Epithelial cell of prostate (primary cell): ENCODE data around the gene PEAK3.

ENCODE experiments used
- DNase-seq: peaks from one replicate; pipeline ENCODE4 v3.0.0-alpha.2; 2011; ENCODE audit warnings: low read depth, low spot score
- H3K27ac ChIP-seq: fragments of 450-650 bp; 2 replicates; pipeline ENCODE4 v1.5.1; 2017; ENCODE audit warnings: mild to moderate bottlenecking

Gene PEAK3

DNA sequence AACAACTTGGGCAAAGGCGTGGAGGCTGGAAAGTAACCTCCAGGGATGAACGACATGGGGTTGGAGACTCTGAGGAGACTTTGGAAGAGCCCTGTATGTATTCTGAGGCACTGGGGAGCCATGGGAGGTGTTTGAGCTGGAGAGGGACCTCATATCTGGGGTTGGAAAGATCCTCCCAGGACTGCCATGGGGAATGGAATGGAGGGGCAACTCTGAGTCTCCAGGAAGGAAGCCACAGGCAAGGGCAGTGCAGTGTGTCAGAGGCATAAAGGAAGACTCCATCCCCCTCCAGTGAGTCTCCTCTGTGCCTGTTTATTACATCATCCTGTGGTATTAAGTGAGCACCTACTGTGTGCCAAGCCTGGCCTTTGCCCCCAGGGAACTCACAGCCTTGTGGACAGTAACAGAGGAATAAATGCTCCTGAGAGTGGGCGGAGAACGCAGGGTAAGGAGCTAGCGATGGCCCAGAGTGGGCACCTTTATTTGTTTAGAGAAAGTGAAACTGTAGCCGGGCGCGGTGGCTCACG, 7.7 kb downstream of the PEAK3 start:
- peak overlapping the region; percentile 93 for H3K27ac ChIP-seq

DNA sequence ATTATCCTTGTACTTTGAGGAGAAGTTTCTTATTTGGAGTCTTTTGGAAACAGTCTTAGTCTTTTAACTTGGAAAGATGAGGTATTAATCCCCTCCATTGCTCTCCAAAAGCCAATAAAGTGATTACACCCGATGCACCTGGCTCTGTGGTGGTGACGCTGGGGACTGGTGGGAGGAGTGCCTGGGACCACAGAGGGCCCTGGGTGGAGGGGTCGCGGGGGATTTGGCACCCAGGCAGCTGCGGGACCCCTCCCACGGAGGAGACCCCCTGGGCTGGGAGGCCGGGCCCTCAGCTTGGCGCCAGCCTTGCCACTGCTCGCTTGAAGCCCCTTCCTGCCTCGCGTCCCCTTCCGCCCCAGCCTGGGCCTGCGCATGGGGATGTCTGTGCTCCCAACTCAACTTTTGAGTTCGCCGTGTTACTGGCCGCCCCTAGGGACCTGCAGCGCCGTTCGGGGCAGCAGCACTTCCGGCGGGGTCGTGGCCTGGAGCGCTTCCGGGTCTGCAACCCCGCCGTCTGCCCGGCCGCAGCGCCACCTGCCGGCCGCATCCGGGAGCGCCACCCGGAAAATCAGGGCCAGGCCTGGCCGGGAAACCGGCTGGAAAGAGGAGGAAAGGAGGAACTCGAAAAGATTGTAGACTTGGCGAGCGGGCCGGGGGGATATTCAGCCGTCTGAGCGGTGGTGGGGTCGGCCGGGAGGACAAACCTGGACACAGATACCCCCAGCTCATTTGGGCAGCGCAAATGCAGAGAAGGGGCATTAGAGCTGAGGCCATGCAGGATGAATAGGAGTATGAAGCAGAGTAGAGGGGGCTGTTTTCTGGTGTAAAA, 8.4 kb downstream of the PEAK3 start:
- H3K27ac ChIP-seq: peak overlapping the region; percentile 93
- DNase-seq: no peak

More for the DNA sequence above, 7.7 kb downstream of the PEAK3 start:
- DNase-seq: no peak

DNA sequence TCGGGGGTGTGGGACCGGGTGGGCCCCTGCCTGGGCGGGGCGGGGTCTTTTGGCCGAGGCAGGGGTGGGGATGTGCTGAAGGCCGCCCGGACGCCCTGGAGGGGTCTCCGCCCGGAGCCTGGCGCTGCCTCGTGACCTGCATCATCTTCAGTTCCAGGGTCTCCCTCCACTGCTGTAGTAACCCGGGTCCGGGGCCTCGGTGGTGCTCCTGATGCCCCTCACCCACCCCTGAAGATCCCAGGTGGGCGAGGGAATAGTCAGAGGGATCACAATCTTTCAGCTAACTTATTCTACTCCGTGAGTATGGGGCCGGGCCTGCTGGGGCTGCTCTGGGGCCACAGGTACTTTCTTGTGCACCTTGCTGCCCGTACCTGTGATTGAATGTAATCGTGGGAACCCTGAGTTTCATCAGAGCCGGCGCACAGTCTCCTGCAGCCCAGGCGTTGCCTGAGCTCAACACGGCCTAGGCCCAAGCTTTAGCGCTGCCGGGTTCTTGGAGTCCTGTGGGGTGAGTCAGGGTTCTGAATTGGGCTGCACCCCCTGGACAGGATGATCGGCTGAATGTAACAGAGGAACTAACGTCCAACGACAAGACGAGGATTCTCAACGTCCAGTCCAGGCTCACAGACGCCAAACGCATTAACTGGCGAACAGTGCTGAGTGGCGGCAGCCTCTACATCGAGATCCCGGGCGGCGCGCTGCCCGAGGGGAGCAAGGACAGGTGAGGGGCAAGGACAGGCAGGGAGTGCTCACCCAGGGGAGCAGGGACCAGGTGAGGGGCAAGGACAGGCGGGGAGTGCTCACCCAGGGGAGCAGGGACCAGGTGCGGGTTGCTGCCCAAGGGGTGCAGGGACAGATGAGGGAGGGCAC, 10.5 kb downstream of the PEAK3 start:
- H3K27ac ChIP-seq: peak overlapping the region; percentile 93
- DNase-seq: no peak

DNA sequence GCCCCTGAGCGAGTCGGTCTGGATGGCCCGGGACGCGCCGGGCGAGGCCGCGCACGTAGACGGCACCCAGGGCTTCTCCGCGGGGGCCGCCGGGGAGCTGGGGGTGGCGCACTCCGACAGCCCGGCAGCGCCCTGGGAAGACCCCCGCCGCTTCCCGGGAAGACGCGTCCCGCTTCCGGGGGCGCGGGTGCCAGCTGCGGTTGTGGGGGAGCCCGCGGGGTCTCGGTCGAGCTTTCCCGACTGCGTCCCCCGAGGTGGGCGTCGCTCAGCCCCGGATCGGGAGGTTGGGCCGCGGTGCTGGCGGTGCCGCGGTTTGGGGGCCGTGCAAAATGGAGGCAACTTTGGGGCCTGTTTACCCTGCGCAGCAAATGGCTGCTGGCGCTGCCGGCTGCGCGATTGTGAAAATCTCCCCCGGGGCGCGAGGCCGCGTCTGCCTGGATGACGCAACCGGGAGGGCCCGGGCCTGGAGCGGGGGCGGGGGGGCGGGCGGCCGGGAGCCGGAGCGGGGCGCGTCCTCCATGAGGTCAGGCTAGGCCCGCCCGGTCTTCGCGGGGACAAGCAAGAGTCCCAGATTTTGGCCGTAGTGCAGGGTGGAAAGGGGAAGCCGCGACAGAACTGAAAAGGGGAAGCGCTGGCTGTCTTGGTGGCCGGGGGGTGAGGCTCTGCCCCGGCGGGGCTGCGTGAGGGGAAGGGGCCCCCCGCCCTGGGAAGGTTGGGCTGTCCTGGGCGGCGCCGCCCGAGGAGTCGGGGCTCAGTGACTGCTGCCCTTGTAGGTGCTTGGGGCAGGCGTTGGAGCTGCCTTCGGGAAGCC, 11.3 kb downstream of the PEAK3 start:
- peak overlapping the region; percentile 93 for H3K27ac ChIP-seq
- no peak for DNase-seq

DNA sequence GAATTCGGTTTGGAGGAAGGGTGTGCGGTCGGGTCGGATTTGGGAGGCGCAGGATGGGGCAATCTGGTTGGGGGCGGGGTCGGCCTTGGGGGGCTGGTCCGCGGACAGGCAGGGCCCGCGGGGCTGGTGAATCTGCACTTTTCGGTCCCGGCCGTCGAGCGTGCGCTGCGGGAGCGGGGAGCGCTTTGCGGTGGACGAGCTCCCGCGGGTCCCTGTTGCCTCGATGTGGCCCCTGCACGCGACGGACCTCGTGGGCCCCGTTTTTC, 11.9 kb downstream of the PEAK3 start:
- DNase-seq: no peak
- peak overlapping the region; percentile 93 for H3K27ac ChIP-seq

DNA sequence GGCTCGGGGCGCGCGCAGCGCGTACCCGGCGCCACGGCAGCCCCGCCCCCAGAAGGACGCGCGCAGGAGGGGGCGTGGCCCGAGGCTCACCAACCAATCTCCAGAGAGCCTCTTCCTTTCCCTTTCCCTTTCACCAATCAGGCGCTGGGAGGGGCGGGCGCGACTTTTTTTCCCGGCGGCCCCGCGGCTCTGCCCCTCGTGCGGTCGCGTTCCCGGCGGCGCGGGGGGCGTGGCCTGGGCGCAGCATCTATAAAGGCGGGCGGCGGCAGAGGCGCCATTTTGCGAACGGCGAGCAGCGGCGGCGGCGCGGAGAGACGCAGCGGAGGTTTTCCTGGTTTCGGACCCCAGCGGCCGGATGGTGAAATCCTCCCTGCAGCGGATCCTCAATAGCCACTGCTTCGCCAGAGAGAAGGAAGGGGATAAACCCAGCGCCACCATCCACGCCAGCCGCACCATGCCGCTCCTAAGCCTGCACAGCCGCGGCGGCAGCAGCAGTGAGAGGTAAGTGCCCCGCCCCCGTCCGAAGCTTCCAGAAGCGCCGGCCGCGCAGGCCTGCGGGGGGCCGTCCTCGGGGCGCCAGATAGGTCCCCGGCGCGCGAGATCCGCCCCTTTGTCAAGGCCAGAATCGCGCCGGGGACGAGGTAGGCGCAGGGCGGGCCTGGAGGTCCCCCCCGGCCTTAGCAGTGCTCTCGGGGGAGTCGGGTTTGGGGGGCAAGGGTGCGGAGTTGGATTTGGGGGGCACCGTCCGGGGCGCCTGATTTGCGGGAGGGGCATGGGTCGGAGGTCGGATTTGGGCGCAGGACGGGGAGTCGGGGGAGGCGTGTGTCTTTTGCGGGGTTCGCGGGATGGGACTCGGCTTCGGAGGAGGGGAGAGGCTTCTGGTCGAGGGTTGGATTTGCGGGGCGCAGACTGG, 12.5 kb downstream of the PEAK3 start:
- peak; percentile 72 for DNase-seq

DNA sequence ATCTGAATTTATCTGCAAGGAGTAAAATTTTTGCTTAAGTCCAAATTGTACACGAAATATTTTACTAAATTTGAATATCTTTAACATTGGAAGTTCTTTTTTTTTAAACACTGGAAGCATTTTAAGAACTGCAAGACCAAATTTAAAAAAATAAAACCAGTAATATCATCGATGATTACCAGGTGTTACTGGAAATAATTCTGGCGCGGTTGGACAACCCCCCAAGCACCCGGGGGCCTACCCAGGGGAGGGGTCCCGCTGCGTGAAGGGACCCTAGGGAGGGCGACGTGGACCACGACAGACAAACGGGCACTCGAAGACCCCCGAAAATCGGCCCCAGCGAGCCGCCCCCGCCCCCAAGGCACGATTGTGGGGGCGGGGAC, 13.1 kb downstream of the PEAK3 start:
- DNase-seq: no peak
- H3K27ac ChIP-seq: peak overlapping the region; percentile 93

More for the DNA sequence above, 12.5 kb downstream of the PEAK3 start:
- peak overlapping the region; percentile 93 for H3K27ac ChIP-seq

DNA sequence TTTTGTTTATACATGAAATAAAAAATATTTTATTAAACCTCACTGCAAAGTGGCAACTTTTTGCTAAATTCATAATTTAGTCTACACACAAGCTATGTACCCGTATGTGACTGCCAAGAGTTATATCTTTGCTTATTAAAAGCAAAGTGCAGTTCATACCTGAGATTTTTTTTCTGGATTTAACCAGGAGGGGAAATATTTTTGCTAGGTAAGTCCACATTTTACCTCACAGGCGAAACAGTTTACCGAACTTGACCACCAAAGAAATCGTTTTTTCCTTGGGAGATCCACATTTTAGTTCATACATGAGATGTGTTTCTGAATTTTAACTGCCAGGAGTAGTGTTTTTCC, 13.5 kb downstream of the PEAK3 start:
- DNase-seq: no peak
- H3K27ac ChIP-seq: no peak overlapping the region

DNA sequence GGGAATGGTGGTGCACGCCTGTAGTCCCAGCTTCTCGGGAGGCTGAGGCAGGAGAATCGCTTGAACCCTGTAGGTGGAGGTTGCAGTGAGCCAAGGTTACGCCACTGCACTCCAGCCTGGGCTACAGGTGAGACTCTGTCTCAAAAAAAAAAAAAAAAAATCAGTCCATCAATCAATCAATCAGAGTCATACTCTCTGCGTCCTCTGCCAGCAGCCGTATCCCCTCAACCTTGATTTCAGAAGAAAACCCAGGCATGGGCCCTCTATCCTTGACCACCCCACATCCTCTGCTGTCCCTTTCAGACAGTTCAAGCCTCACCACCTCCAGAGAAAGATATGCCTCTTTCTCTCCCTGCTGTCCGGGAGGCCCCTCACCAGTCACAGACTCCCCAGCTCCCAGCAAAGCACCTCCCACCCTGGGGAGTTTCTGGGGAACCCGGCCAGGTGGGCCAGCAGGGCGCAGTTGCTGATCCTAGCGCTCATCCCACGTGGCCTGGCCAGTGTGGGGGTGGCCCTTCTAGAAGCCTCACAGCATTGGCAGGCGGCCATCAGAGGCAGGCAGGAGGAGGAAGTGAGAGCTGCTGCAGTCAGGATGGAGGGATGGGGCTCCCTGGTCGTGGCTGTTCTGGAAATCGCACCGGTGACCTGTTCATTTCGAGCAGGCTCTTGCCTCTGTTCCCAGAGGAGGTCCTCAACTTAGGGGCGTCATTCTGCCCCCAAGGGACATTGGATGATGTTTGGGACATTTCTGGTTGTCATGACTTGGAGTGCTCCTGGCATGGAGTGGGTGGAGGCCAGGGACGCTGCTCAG, 15.6 kb downstream of the PEAK3 start:
- DNase-seq: no peak
- H3K27ac ChIP-seq: no peak overlapping the region

DNA sequence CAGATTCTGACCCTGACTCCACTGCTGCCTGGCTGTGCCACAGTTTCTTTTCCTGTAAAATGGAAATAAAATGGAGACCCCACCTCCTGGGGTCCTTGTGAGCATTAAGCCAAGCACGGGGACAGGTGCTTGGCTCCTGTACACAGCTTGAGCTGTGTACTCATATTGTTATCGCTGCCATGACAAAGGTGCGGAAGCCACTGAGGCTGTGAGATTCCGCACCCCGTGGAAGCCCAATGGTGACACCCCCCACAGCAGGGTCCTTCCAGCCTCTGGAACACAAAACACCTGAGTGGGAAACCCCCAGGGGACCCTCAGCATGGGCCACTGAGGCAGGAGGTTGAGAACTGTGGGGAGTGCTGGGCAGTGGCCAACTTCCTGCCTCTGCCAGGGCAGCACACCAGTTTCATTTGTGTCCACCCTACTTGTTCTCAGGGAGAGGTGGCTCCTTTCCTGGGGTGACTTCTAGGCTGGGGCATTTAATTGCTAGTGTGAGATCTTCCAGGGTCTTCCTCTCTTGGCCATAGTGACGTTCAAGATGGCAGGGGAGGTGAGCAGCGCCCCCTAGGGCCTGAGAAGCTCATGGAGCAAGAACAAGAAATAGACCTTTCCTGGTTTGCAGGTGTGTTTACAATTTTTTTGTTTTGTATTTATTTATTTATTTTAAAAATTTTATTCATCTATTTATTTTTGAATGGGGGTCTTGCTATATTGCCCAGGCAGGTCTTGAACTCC, 20.4 kb downstream of the PEAK3 start:
- DNase-seq: no peak
- no peak overlapping the region for H3K27ac ChIP-seq

DNA sequence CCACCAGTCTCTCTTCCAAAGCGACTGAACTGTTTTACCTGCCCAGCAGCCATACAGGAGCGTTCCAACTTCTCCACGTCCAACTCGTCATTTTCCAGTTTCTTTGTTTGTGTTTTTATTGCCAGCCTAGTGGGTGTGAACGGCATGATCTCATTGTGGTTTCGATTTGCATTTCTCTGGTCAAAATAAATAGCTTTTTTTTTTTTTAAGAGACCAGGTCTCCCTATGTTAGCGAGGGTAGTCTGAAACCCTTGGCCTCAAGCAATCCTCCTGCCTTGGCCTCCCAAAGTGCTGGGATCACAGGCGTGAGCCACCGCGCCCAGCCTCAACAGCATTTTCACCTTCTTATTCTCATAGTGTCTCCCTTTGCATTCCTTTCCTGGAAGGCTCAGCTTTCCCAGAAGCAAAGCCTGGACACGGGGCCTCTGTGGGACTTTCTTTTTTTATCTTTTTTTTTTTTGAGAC, 21.6 kb downstream of the PEAK3 start:
- no peak for DNase-seq
- H3K27ac ChIP-seq: no peak overlapping the region

DNA sequence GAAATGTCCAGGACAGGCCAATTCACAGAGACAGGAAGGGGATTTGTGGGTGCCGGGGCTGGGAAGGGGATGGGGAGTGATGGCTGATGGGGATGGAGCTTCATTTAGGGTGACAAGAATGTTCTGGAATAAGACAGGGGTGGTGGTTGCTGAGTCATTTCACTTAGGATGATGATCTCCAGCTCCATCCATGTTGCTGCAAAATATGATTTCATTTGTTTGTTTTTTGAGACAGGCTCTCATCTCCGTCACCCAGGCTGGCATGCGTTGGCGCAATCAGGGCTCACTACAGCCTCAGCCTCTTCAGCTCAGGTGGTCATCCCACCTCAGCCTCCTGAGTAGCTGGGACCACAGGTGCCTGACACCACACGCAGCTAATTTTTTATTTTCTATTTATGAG, 22.6 kb downstream of the PEAK3 start:
- no peak for DNase-seq
- no peak overlapping the region for H3K27ac ChIP-seq

DNA sequence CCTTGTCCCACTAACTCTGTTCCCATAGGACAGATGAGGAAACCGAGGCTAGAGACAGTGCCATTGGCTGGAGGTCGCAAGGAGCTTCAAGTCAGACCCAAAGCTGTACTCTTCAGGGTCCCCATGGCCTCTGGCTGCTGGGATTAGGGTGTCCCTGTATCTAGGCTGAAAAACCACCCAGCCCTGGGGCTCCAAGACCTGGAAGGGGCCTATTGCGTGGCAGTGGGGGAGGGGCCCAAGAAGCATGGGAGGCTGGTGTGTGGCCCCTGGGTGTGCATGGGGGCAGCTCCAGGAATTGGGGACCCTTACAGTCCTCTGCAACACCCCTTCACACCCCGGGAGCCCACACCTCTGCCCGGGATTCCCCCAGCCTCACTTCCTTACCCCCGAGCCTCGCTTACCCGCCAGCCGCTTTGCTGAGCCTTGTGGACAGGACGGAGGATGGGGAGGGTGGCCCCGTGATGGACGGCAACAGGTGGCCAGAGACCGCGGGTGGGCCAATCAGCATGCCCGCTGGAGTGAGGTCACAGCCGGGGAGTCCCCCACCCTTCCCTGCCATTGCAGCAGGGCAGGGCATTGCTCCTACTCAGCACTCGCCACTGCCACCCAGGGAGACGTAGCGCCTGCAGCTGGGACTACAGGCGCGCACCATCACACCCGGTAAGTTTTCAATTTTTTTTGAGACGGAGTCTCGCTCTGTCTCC, 25.8 kb downstream of the PEAK3 start, which contains the start of gene JSRP1:
Gene JSRP1, minus strand, starts transcription at position 436 of the 704 bp plus-strand sequence. CDS start 1,103 bp downstream, outside the sequence.
- DNase-seq: no peak
- no peak within 1 kb of the TSS for H3K27ac ChIP-seq

DNA sequence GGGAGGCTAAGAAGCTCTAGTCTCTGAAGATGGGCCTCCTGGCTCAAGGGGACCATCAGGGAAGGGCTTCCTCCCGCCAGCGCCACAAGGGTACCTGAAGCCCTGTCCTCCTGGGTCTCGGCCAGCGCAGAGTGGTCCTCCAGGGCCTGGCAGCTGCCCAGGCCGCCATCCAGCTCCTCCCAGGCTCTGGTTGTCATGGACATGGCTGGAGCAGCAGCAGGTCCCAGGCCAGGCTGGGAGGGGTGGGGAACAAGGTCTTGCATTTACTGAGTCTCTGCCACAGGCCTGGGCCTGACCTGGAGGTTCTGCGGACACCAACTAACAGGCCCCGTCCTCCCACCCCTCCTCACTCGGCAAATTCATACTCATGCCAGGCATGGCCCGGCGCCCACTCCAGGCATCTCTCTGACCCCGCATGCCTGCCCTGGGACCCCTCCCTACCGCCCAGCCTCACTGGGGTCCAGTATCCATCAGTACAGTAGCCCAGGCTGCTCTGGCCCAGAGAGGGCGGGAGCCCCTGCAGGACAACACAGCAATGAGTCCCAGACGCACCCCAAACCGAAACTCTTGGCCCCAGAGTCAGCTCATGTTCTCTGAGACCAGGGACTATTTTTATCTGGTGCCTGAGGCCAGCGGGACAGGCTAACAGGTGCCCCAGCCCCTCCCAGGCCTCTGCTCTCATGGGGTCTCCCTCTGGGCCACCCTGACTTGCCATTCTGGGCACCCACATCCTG, 26.7 kb downstream of the PEAK3 start:
- no peak overlapping the region for H3K27ac ChIP-seq
- DNase-seq: no peak

DNA sequence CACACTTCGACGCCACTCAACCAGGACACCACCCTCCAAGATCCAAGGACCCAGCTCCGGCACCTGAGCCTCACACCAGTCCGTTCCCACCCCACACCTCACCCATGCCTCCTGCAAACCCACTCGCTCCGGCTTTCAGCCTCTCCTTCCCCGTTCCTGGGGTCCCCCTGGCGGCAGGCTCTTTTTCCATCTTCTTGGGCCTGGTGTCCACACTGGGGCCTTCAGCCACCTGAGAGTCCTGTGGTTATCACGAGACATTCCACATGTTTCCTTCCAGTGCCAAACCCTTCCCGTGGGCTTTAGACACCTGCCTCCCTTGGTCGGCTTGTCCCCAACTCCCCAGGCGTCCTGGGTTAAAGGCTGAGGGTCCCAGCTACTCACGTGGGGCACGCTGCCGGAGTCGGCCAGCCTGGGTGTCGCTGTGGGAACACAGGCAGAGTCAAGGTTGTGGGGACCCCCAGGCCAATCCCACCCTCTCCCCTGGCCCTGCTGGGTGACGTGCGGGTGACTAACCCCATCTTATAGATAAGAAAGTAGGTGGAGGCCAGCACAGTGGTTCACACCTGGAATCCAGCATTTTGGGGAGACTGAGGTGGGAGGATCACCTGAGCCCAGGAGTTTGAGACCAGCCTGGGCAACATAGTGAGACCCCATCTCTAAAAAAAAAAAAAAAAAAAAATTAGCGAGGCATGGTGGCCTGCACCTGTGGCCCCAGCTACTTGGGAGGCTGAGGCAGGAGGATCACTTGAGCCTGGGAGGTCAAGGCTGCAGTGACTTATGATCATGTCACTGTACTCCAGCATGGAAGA, 27.7 kb downstream of the PEAK3 start:
- no peak overlapping the region for H3K27ac ChIP-seq
- DNase-seq: no peak
